GM21576 (cell line): Measurements from ENCODE around the gene TMCC2.

Source experiments
- ATAC-seq: cut with Tn5 transposase; IDR thresholded peaks from one replicate; pipeline ENCODE4 v1.9.1; 2021; ENCODE audit warnings: mild to moderate bottlenecking, moderate library complexity; ENCODE audit not compliant: unreplicated experiment

The TMCC2 gene

DNA sequence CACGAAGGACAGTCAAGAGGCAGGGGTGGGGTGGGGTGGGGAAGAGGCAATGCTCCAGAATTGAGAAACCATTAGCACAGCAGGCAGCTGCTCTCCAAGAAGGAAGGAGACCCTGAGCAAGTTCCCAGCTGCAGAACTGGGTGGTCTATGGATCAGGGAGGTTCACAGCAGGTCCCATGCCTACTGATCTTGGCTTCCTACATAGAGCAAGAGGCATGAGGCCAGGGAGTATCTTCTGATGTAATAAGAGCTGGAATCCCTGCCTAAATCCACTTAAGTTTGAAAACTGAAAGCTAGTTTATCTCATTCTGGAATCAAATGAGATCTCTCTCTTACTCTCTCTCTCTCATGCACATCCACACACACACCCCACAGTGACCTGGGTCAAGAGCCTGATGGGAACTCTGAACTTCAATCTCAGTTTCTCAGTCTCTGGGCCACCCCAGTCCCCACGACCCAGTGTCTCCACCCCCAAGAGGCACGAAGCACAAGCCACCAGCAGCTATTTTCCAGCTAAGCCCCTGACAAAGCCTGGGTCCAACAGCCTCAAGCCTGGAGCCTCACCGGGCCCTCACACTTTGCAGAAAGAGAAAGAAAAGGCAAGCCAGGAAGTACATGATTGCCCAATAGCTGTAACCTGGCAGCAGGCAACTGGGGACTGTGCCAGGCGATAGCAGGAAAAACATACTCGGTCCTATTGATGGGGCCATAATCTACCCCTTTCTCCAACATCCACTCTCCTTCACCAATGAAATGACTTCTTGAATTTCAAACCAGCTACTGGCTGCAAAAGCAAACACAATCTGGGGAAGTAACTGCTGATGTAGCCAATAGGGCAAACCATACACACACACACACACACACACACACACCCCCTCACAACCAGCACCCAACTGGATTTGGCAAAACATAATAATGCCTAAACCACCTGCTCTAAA, 91.6 kb downstream of the TMCC2 start:
- ATAC-seq, result no peak

DNA sequence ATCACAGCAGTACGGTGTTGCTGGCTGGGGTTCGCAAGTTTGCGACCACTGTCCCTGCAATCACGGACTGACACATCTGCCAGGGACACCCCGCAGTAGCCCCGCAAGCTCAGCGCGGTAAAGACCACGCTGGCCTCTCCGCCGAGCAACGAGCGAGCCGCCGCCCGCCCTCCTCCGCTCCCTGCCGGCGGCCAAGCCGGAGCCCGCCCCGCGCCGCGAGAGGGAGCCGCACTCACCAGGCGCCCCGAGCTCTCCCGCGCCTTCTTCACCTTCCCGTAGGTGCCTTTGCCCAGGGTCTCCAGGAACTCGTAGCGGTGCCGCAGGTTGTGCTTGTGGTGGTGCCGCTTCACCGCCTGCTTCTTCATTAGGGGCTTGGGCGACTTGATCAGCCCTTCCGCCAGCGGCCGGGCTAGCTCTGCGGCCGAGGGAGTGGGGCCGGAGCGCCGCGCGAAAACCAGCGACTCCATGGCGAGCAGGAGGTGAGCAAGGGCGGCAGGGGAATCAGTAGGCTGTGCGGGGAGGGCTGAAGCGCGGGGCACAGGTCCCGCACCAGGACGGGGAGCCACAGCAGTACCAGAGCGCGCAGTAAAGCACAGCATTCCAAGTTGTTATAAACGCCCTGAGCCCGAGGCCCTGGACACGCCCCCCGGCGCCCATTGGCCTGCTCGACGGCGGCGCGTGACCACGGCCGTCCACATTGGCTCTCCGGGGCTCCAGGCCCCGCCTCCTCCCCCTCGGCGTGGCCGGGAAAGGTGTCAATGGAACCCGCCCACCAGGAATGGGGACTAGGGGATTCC, 93.6 kb downstream of the TMCC2 start, which contains the start of gene NUAK2:
NUAK2 (minus strand) TSS at position 584 of the 797 bp plus-strand sequence; CDS start at position 467, 117 bp downstream.
- ATAC-seq, result no peak

DNA sequence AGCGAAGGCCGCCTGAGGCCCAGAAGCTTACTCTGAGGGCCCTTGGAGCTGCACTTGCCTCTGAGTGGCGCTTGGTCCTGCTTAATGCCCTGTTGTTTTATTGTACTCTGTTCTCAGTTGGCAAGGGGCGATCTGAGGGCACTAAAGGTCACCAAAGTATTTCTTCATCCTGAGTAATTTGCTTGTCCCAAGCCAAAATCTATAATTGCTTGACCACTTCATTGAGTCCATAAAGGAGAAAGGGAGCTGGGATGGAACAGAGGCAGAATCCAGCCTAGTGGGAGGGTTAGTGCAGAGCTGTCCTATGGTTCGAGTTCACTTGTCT, 94.2 kb downstream of the TMCC2 start:
- ATAC-seq, result no peak
